COLO668 (cell line): Measurements from ENCODE around the gene EHMT2.

Experiments
- DNase-seq: peaks from one replicate; lab custom pipeline; 2025; ENCODE audit not compliant: unreplicated experiment; lab: John Stamatoyannopoulos, UW

The EHMT2 gene

DNA sequence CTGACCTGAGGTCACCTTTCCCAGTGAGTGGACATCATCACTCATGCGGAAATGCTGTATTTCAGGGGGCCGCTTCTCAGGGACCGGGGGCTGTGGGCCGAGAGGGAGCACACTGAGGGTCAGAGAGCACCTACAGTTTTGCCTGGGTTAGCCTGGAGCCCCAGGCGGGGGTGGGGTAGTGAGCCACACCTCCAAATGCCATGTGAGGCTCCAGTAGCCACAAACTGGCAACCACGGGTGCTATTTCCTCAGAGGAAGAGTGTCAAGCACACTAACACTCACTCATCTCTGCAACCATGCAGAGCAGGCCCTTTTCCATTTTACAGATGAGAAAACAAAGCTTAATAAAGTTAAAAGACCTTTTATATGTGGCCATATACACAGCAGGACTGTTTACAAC lies 4.7 kb downstream of the EHMT2 start:
- no peak for DNase-seq

DNA sequence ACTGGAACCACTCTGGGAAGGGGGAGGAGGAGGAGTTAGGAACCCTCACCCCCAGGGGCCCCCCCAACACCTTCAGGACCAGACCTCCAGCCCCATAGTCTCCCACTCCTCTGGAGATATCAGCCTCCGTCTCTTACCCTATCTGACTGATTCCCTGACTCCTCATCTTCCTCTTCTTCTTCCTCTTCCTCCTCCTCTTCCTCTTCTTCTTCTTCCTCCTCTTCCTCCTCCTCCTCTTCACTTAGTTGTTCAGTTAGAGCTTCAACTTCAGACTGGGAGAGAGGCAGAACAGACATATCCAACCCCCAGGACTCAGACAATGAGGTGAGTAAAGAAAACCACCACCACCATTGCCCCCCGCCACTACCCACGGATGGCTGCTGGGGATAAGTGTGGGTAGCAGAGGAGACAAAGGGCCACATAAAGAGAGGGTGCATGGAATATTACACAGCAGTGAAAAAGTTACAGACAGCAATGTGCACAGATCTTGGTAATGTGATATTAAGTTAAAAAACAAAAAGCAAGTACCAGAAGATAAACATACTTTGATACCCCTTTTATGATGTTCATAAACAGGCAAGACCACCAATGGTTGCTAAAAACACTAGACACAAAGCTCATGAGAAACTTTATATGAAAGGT lies 8.0 kb downstream of the EHMT2 start:
- no peak for DNase-seq

DNA sequence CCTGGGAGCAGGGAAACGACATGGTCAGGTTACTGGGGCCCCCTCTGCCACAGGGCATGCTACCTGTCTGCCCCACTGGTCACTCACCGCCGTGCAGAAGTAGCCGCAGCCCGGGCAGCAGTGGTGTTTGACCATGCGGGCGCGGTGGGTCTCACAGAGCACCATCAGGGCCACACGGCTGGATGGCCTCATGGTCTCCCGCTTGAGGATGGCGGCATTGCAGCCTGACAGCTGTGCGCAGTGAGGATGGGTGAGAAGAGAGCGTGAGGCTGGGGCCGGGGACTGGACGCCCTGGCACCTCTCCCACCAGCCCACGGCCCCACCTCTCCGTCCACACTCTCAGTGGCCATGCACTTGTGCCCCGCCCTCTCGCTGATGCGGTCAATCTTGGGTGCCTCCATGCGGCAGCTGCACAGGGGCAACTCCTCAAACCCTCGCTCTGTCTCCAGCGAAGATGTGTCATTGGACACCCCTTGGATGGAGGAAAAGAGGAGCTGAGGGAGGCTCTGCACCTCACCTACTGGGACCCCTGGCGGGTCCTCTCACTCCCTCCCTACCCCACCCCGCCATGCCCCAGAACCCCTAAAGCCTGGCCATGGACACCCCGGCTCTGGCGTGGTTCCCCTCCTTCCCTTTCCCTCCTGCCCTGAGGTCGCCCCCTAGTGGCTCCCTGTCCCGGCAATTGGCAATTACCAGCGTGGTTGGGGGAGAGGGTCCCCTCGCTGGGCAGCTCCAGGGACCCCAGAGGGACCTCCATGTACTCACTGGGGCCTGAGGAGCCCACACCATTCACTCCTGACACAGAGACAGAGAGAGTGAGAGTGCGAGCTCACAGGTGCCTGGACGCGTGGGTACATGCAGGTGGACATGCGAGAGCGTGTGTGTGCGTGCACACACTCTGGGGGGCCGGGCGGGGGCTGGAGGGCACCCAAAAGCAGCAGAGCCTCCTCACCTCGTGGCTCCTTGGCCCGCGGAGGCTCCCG lies 8.9 kb downstream of the EHMT2 start:
- peak; percentile 22 for DNase-seq

GRCh38 chr6:31887173-31888007 lies 10.1 kb downstream of the EHMT2 start:
- DNase-seq: no peak

DNA sequence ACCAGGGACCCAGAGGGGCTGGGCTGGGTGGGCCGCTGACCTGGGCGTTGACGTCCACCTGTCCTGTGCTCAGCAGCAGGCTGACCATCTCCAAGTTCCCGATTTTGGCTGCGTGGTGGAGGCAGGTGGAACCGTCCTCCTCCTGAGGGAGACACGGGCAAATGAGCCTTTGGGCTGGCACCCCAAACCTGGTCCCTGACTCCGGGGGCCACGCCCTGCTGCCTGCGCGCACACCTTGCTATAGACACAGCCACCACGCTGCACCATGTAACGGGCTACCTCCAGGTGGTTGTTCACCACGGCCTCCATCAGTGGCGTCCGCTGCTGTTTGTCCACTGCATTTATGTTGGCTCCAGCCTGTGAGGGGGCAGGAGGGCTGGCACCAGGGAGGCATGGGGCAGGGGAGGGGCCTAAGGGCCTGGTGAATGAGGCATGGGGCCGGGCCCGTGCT lies 10.9 kb downstream of the EHMT2 start:
- no peak for DNase-seq

DNA sequence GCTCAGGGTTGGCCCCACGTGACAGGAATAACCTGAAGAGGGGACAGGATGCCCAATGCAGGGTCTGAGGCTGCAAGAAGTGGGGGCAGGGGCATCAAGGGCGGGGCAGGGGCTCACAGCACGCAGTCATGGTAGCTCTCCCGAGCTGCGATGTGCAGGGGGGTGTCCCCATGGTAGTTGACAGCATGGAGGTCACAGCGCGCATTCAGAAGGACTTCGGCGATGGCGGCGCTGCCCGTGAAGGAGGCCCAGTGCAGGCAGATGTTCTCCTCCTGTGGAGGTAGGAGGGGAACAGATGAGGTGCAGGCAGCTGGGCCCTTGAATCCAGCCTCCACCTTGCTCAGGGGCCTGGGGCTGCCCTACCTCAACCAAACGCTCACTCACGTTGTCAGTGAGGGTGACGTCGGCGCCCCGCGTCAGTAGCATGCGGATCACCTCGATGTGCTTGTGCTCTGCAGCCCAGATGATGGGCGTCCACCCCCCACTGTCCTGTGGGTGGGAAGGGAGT lies 12.9 kb downstream of the EHMT2 start:
- no peak for DNase-seq

GRCh38 chr6:31883676-31884075 lies 13.8 kb downstream of the EHMT2 start:
- no peak for DNase-seq

DNA sequence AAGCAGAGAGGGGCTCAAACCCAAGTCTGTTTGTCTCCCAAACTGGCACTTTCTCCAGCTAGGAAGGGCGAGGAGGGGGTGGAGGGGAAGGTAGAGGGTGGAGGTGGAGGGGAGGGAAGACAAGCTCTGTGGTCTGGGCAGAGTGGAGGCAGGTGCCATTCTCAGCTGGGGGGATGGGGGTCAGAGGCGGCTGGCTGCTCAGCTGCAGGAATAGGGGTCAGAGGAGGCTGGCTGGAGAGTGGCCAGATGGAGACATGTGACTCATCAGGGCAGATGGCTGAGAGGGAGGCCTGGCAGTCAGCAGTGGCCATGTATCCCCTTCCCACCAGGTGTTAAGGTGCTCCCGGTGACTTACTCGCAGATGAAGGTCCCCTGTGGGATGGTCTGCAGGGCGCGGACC lies 15.2 kb downstream of the EHMT2 start:
- DNase-seq: peak; percentile 67

DNA sequence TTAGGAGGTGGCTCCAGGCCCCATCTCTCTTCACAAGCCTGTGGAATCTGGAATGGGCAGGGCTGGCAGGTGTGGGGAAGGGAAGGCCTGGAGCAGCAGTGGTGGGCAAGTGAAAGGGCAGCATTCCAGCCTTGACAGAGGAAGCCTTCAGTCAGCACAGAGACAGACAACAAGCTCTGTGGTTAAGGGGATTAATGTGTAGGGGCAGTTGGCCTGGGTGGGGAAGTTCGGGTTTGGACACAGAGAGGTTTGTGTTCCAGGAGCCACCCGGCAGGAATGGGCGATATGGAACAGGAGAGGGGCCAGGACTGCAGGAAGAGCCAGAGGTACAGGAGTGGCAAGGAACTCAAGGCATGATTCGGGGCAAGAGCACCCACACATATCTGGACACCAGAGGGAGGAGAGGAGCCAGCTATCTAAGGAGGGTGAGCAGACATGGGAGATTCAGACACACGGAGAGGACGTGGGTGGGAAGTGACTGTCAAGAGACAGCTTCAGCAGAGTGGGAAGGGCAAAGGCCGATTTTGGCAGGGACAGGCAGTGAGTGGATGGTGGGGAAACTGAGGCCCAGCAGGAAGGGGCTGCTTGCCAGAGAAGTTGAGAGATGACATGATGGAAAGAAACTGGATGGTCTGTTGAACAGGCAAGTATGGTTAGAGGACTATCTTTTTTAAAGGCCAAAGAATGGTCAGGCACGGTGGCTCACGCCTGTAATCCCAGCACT lies 16.2 kb downstream of the EHMT2 start:
- no peak for DNase-seq

DNA sequence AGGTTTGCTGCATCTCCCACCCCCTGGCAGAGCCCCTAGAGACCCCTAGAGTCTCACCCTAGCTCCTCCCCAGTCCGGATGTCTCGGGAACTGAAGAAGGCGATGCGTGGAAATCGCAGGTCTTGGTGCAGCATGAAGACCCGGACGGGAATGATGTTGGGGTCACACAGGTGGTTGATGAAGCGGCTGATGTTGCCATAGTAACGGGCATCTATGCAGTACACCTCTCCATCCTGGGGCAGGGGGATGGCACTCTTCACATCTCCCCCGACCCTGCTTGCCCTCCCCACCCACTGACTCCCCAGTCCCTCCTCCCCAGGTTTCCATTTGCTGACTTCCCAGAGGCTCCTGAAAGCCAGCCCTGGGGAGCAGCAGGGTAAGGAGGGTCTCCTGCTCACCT lies 16.9 kb downstream of the EHMT2 start:
- no peak for DNase-seq

- peak; percentile 40 for DNase-seq
Measured at GRCh38 chr6:31879901-31880300, 17.6 kb downstream of the EHMT2 start.

DNA sequence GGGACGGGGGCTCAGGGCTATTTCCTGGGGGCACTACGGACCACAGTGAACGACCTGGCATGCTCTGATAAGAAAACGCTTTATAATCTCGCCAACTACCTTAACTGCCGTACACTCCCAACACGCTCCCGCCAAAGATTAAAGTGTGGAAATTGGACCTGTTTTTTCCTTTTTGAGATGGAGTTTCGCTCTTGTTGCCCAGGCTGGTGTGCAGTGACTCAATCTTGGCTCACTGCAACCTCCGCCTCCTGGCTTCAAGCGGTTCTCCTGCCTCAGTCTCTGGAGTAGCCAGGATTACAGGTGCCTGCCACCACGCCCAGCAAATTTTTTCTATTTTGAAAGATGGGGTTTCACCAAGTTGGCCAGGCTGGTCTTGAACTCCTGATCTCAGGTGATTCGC lies 18.4 kb downstream of the EHMT2 start:
- no peak for DNase-seq

DNA sequence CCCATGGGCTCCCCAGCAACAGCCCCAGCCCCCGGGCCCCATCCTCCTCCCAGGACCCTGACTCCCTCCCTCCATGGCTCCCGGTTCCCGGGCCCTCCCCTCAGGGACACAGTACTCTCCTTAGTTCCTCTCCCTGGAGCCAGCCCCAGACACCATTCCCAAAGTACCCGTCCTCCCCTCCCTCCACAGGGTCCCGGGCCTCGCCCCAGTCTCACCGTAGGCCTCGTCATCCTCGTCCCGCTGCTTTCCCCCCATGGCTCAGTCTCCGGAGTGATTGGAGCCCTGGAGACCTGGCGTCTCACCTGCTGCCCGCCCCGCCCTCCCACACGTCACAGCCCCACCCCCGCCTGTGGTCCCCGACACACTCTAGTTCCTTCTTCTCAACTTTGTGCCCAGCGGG lies 18.8 kb downstream of the EHMT2 start, which contains the start of gene SLC44A4:
TSS of gene SLC44A4 (minus strand) at position 272 of the 400 bp plus-strand sequence. CDS start at position 255, 17 bp downstream.
- peak; percentile 35 for DNase-seq

DNA sequence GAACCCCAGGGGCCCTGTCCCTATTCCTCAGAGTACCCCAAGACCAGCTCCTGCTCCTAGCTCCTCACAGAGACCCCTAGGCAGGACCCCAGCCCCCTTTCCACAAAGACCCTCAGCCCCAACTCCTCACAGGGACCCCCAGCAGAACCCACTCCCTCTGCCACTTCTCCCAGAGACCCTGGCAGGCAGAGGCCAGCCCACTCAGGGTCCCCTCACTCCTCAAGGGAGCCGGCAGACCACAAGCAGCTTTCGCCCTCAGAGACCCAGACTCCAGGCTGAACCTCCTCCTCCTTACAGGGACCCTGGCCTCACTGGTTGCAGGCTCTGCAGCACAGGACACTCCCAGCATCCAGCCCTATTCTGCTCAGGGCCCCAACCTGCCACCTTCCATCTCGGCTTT lies 19.3 kb downstream of the EHMT2 start:
- DNase-seq: no peak

DNA sequence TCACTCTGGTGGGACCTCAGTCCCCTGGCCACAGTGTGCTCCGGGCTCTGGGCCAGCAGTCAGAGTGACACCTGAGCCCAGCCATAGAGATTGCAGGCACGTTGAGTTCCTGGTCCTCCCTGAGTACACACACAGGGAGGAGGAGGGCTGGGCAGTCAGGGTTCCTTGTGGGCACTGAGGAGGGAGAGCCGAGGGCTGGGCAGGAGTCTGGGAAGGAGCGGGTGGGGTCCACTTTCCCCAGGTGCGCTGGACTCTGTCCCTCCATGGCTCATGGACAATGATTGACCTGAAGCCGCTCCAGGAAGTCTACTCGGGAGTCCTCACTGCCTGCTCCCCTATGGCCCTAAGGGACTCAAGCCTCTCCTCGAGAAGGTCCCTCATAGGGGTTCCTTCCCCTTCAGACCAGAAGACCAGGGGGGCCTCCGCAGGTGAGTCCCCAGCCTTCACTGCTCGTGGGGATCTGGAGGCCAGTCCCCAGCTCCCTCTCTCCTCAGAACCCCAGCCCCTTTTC lies 19.8 kb downstream of the EHMT2 start:
- peak; percentile 58 for DNase-seq

- DNase-seq: no peak
Measured at GRCh38 chr6:31877125-31877650, 20.3 kb downstream of the EHMT2 start.

DNA sequence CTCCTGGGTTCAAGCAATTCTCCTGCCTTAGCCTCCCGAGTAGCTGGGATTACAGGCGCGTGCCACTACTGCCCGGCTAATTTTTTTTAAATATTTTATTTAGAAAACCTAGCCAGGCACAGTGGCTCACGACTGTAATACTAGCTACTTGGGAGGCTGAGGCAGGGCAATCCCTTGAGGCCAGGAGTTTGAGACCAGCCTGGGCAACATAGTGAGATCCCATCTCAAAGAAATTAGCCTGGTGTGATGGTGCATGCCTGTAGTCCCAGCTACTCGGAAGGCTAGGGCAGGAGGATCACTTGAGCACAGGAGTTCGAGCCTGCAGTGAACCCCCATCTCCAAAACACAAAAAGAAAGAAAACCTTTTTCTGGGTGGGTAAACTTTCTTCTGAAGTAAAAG lies 21.1 kb downstream of the EHMT2 start:
- DNase-seq: no peak

- DNase-seq: no peak
Measured at GRCh38 chr6:31875877-31876276, 21.6 kb downstream of the EHMT2 start.

DNA sequence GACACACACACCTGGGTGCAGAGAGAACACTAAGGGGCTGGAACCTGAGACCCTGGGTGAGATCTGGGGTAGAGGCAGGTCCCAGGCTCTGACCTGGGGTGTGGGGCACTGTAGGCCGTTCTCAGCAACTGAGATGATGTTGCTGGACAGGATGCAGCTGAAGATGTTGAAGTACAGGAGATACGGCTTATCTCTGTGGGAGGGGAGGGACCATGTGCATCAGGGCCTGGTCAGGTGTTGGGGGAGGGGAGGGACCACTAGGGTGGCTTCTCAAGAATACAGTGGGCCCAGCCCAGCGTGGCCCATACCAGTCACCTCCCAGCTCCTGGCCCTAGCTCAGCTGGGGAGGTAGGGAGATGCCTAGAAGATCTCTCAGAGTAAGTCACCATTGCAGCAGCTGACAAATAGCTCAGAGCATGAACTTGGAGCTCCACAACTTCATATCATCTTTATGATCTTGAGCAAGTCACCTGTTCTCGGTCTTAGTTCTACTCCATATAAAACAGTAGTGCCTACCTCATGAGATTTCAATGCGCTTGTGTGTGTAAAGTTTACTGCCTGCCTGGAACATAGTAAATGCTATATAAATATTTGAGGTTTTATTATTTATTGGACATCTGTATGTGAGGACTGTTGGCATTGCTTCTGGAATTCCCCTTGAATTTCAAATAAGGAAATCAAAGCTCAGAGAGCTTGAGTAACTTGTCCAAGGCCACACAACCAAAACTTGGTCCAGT lies 22.5 kb downstream of the EHMT2 start:
- DNase-seq: no peak
